GM18505 (cell line): ENCODE data around the gene SPAG17.

Experiments
- ATAC-seq: cut with Tn5 transposase; IDR thresholded peaks from one replicate; pipeline ENCODE4 v1.9.1; 2021; ENCODE audit not compliant: unreplicated experiment
- POLR2A ChIP-seq: IDR thresholded peaks from 4 replicates; pipeline ENCODE4 v1.6.1; 2011; ENCODE audit warnings: borderline replicate concordance; ENCODE audit not compliant: insufficient read depth, insufficient read length; ENCODE audit errors: extremely low read depth

Gene SPAG17

DNA sequence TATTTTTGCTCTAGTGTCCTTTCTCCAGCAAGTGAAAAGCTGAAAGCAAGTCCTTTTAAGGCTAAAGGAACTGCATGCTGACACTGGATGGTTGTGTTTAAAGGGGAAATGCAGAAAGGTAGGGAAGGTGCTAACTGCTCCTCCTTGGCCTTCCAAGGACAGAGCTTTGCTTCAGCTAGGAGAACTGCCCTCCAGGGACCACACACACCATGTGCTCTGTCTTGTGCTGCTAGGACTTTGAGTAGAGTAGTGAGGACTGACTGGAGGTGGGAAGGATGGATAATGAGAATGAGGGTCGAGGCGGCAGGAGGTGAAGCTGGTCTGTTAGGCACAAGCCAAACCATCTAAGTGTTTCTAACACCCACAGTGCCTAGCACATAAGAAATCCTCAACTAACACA lies 177.6 kb downstream of the SPAG17 start:
- ATAC-seq: no peak

DNA sequence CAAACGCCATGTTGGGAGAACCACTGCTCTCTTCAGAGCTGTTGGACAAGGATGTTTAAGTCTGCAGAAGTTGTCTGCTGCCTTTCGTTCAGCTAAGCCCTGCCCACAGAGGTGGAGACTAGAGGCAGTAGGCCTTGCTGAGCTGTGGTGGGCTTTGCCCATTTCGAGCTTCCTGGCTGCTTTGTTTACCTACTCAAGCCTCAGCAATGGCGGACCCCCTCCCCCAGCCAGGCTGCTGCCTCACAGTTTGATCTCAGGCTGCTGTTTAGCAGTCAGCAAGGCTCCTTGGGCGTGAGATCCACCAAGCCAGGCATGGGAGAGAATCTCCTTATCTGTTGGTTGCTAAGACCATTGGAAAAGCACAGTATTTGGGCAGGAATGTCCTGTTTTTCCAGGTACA lies 180.7 kb downstream of the SPAG17 start:
- no peak for TF ChIP-seq POLR2A
- no peak for ATAC-seq

More for the DNA sequence above, 177.6 kb downstream of the SPAG17 start:
- no peak for TF ChIP-seq POLR2A

DNA sequence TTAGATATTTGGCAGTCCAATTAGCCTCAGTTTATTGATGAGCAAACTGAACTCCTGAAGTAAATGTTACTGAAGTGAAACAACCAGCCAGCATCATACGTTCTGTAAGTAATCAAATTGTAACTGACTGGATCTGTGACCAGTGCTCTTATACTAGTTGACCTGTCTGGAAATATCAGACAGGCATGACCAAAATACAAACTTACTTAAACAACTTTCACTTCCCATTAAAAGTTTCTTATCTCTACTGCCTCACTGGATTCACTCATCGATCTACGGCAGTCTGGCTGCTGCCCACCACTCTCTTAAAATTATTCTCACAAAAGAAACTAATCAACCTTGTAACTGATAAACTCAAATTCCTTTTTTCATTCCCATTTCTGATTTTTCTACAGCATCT lies 199.1 kb downstream of the SPAG17 start:
- peak; percentile 90 for ATAC-seq
- no peak for TF ChIP-seq POLR2A

GRCh38 chr1:117985239-117985638 lies 199.8 kb downstream of the SPAG17 start:
- no peak for TF ChIP-seq POLR2A
- no peak for ATAC-seq

DNA sequence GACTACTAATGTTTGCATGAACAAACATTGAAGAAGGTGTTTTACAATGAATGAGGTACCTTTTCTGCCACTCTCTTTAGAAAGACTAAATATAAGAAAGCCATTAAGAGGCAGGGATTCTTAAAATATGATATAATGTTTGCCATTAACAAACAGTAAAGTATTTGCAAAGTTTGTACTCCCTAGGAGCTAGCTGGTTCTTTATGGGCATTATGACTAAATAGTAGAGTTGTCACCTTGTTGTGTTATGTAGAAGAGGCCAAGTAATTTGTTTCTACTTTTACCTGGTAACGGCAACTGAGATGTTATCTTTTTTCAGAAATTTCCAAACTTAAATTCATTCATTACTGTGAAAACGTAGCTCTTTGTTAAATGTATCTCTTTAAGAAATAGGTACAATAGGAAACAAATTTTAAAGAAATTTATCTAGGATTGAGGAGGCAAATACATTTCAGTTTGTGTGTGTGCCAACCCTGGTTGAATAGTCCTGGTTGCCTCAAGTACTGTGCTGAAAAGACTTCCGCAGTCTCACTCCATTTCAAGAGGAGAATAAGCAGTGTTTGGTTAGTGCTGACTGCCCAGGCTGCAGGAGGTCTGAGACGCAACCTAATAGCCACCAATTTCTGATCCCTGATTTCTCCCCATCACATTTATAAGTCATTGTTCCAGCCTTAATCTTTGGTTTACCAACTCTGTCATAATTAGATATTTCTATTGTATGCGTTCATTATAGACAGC lies 203.4 kb downstream of the SPAG17 start:
- no peak for ATAC-seq
- no peak for TF ChIP-seq POLR2A

DNA sequence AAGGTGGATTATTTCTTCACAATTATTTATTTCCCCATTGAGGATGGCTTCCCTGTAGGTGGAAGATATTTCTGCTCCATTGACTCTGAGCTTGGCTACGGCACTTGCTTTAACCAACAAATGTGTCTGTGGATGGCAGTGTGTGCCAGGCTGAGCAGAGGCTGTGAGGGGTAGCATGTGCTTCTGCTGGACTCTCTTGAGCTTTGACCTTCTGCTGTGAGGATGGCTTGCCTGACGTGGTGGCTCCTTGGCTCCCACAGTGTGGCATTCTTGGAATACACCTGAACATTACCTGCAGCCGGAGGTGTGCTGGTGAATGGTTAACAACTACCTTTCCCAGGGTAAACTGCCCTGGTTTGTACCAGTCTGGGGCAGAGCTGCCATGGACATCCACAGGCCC lies 208.6 kb downstream of the SPAG17 start:
- ATAC-seq: no peak
- TF ChIP-seq POLR2A: no peak

- ATAC-seq: no peak
- no peak for TF ChIP-seq POLR2A
These were observed 213.3 kb downstream of the SPAG17 start for GRCh38 chr1:117971777-117972176.

DNA sequence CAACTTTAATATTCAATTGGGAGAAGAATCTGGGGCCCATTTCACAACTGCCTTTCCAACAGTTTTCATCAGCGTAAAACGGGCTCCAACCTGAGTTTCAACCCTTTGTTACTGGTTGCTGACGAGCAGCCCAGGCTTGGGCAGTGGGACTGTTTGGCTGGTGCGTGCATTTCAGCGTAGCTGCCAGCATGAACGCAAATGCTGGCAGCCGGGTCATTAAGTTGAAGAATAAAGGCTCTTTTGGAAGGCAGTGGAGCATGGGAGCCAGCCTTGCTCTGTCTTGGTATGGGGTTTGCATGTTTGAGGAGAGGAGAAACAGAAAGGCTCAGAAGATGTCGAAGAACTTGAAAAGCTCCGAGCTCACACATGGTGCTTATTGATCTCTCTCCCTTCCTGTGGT lies 214.8 kb downstream of the SPAG17 start:
- ATAC-seq: no peak
- no peak for TF ChIP-seq POLR2A

- TF ChIP-seq POLR2A: no peak
- ATAC-seq: no peak
These were observed 217.1 kb downstream of the SPAG17 start for GRCh38 chr1:117967881-117968280.

DNA sequence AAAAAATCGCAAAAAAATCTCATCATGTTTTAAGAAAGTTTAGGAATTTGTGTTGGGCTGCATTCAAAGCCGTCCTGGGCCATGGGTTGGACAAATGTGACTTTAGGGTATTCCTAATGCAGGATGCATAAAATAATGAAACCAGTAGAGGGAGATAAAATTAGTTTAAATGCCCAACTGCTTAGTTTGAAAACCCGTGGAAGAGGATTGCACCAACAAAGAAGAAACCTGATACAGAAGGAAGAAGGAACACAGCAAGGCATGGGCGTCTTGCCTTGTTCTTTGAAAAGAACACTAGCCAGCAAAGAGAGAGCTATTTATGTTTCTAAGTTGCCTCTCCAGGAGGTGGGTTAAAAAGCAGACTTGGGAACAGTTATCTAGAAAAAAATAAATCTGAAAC lies 217.6 kb downstream of the SPAG17 start:
- no peak for TF ChIP-seq POLR2A

GRCh38 chr1:117964290-117965038 lies 220.6 kb downstream of the SPAG17 start:
- no peak for ATAC-seq
- no peak for TF ChIP-seq POLR2A

More for the DNA sequence above, 217.6 kb downstream of the SPAG17 start:
- ATAC-seq: no peak

- TF ChIP-seq POLR2A: no peak
- no peak for ATAC-seq
These were observed 225.7 kb downstream of the SPAG17 start for GRCh38 chr1:117959364-117959763.

DNA sequence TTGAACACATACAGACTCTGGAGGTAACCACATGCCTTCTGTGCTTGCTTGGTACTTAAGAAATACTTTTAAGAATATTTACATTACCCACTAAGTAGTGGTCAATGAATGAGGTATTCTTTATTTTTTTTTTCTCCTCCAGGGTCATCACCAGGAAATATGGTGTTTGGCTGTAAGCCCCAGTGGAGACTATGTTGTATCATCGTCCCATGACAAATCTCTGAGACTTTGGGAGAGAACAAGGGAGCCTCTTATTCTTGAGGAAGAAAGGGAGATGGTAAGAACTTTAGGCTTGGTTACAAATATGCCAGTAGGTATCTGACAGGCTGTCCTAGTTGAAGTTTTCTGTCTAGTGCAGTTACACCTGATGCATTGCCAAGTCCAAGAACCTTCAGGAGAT lies 232.6 kb downstream of the SPAG17 start:
- ATAC-seq: no peak
- TF ChIP-seq POLR2A: no peak

DNA sequence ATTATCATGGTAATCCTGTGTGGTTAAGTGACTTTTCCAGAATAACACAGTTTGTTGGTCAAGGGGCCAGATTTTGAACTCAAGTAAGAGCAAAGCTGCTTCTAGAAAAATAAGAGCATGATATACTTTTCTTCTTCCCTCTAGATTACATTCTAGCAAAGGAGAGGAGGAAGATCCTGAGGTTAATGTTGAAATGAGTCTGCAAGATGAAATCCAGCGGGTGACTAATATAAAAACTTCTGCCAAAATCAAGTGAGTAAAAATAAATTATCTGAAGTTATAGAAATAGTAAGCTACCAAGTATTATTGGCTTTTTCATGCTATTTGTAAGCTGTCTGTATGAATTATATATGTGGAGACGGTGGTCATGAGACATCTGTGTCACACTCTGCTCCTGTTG lies 242.7 kb downstream of the SPAG17 start:
- ATAC-seq: no peak
- no peak for TF ChIP-seq POLR2A
